ENCODE data around the gene NAV2.

The NAV2 gene

DNA sequence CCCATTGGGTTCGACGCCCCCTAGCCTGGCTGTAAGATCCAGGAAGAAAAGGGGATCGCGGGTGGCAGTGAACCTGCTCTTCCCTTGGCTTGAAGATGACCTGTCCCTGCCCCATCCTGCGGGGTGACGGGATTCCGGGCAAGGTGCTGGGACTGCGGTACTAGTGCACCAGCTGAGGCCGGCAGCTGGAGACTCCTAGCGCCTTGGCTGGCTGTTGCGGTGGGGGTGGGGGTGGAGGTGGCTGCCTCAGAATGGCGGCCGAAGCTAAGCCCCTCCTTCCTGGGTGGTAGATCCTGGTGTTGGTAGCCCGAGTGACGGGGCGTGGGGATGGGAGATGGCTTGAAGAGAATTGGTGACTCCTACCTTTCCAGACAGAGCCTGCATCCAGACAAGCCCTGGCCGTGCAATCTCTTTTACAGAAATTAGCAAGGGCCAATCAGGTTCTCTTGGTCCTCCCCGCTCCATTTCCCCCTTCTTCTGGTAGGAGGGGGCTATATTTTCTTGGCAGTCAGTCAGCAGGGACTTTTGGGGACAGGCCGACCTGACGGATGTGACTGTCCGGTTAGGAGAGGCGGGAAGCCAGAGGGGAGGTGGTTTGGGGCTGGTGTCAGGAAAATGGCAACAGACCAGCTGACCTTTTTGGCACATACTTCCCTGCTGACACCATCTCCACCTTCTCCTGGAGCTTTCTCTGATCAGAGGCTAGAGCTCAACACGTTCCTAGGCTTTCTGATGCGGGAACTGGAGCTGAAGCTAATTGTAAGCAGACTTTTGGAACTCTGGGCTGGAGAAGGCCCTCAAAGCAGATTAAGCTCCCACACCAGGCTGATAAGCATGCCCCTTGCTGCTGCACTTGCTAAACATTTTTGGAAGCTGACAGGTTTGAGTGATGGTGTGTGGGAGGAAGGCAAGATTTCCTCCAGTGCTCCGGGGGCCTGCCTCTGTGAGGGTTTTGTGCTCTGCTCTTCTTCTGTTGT, 2.0 kb downstream of the NAV2 start:
- no peak for DNase-seq
- TF ChIP-seq GATA1 (IDR thresholded peaks at IDR 0.05; ENCODE audit: low read depth, low read length) (no peak), POLR2A (IDR thresholded peaks at IDR 0.05; ENCODE audit: low read length) (no peak)

DNA sequence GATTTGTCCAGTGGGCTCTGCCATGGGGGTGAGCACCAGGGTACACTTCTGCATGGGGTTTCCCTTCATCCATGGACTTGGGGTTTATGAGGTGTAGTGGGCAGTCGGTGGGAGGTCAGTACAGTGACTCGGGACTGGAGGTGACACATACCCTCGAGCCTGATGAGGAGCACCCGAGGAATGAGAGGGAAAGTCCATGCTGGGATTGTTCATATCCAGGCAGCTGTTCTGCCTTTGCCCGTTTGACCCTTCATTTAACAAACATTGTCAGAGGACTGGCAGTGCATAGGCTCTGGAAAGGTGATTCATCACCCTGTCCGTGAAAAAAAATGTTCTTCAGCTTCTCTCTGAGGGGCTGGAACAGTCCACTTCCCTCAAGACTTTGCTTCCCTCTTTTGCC, 2.7 kb downstream of the NAV2 start:
- TF ChIP-seq GATA1 (IDR thresholded peaks at IDR 0.05; ENCODE audit: low read depth, low read length) (no peak), POLR2A (IDR thresholded peaks at IDR 0.05; ENCODE audit: low read length) (no peak)
- DNase-seq = no peak

DNA sequence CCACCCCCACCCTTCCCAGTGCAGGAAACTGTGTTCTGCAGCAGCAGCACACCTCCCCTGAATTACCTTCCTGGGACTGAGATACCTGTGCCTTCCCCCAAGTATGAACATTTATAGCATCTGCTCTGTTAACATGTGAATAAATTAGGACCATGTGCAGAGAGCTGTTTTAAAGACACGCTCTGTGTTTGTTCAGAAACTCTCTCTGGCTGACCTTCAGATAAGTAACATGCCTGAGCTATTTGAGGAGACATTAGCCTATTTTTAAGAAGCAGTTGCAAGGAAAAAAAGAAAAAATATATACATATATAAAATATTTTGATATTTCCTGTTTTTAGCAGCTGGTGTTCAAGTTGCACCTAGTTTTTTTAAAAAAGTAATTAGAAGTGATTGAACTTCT, 5.4 kb downstream of the NAV2 start:
- no peak for DNase-seq
- no peak for TF ChIP-seq POLR2A (IDR thresholded peaks at IDR 0.05; ENCODE audit: low read length)
- no peak for TF ChIP-seq GATA1 (IDR thresholded peaks at IDR 0.05; ENCODE audit: low read depth, low read length)

DNA sequence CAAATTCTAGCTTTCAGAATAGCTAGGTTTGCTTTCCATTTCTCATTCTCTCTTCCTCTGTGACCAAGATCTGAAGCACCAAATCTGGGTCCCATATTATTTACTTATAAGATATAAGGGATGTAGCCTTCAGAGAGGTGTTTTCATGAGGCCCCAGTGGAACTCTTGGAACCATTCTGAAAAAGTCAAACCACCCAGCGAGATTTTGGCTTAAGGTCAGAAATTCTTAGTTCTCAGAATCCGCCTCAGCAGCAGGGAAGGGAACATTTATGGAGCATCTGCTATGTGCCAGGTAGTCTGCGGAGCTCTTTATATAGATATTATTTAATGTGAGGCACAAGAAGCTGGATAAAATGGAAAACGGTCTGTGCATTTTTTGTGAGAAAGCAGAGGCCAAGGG, 6.3 kb downstream of the NAV2 start:
- no peak for DNase-seq
- TF ChIP-seq GATA1 (IDR thresholded peaks at IDR 0.05; ENCODE audit: low read depth, low read length) (no peak), POLR2A (IDR thresholded peaks at IDR 0.05; ENCODE audit: low read length) (no peak)

DNA sequence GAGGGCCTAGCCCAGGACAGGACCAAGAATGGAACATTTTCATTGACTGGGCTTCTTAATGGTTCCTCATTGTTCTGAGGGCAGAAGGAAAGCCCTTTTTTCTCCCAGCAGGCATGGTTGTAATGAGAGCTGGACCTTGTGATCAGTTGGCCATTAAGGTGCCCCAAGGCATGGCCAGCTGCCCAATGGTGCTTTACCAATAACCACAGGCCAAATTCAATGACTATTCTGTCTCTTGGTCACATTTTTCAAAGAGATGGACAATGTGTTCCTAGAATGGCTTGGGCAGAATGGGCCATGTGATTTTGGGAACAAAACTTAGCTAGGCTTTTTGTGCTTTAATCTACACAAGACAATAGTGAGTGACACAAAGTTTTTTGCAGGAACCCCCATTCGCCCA, 7.3 kb downstream of the NAV2 start:
- no peak for DNase-seq
- TF ChIP-seq GATA1 (IDR thresholded peaks at IDR 0.05; ENCODE audit: low read depth, low read length) (no peak), POLR2A (IDR thresholded peaks at IDR 0.05; ENCODE audit: low read length) (no peak)

DNA sequence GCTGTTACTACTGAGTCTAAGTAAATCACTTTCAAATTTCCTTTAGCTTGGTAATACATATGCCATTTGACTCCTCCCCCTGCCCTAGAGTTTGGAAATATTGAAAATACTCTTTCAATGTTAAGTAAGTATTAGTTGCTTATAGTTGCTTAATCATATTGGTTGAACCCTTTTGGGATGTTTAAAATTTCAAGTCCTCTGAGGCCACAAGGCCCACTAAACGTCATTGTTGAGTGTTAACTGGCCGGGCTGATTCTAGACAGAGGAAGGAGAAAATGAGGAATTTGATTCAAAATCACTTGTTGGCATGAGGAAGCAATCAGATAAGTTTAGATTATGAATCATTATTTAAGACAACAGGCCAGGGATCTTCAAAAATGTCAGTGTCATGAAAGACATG, 8.5 kb downstream of the NAV2 start:
- no peak for DNase-seq

DNA sequence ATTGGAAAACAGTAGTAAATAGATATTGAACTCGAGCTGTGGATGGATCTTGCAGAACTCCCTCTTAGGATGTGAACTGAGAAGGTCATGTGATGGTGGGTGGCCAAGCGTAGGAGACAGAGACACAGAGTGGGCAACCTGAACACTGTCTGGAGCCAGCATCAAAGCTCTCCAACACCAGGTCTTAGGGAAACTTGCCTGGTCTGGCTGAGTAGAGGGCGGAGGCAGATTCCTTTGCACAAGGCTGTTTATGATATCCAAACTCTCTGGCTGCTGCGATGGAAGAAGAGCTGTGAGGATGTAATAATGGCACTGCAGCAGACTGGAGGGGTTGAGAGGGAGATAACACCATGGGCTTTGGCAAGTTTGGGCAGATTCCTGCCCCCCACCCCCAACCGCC, 10.1 kb downstream of the NAV2 start:
- TF ChIP-seq POLR2A (IDR thresholded peaks at IDR 0.05; ENCODE audit: low read length) = no peak
- TF ChIP-seq GATA1 (IDR thresholded peaks at IDR 0.05; ENCODE audit: low read depth, low read length) = no peak
- DNase-seq = no peak

More for the DNA sequence above, 8.5 kb downstream of the NAV2 start:
- TF ChIP-seq GATA1 (IDR thresholded peaks at IDR 0.05; ENCODE audit: low read depth, low read length) (no peak), POLR2A (IDR thresholded peaks at IDR 0.05; ENCODE audit: low read length) (no peak)

DNA sequence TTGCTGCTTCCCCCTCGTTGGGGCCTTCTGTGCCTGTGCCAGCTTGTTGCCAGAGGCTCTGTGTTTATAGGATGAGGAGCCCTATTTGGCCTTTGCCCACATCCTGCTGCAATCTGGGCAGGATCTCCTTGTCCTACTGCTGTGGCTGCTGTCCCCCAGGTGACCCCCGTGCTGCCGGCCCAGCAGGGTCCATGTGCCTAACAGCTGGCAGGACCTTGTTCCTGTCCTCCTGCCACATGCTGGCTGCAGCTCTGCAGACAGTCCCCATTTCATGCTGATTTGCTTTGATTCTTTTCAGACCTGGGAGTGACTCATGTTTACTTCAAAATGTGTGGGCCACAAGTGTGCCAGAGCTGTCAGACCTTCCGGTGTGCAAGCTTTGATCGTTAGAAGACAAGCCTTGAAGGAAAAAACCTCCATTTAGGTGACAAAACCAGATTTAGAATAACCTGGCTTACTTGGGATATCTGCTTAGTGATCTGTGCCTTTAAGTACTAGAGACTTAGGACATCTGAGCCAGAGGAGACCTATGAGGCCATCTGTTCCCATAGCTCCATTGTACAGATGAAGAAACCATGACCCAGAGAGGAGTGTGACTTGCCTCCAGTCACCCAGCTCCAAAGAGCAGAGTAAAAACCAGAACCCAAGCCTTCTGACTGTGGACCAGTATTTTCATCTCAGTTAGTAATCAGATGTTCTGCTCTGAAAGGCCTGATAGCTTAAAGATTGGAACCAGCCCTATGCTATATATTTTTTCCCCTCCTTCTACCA, 11.1 kb downstream of the NAV2 start:
- TF ChIP-seq POLR2A (IDR thresholded peaks at IDR 0.05; ENCODE audit: low read length) (no peak), GATA1 (IDR thresholded peaks at IDR 0.05; ENCODE audit: low read depth, low read length) (no peak)
- no peak for DNase-seq

DNA sequence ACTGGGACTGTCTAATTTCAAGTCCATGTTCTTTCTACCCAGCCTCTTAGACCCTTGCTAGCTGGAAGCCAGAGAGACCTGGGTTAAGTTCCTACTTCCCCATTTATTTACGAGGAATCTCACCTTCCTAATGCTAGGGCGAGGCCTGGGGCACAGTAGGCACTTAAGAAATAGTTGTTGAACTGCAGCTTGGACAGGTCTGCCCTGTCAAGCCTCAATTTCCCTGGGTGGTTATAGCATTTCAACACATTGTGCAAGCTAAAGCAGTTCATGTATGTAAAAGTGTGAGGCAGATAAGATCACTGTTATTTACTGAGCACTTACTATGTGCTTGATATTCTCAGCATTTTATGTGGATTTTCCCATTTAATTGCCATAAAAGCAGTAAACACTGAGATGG, 12.1 kb downstream of the NAV2 start:
- DNase-seq = no peak
- TF ChIP-seq GATA1 (IDR thresholded peaks at IDR 0.05; ENCODE audit: low read depth, low read length) = no peak
- TF ChIP-seq POLR2A (IDR thresholded peaks at IDR 0.05; ENCODE audit: low read length) = no peak

DNA sequence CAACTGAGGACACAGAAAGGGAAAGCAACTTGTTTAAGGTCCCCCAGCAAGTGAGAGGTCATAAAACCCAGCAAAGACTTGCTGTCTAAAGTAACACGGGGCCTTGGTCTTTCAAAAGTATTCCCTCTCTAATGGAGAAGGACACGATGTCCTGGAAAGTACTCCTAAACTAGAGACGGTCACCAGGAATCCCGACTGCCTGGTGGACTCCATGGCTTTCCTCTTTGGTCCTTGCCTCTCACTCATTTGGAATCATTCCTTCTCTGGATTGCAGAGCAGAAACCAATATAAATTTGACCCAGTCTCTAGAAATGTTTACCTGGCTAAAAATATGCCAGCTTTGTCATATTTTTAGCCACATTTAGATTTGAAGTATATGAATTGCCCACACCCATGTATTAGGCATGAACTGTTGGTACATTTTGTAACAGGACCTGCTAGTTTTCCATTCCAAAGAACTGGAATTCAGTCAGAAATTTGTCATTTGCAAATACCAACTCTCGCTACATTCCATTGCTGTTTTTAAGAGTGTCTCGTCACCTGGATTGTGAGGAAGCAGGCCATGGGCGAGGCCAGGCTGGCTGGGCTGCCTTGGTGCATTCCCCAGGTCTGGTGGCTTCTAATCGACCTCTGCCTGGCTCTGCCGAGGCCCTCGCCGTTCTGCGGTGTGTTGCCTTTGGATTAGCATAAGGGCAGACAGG, 12.9 kb downstream of the NAV2 start:
- TF ChIP-seq GATA1 (IDR thresholded peaks at IDR 0.05; ENCODE audit: low read depth, low read length) (no peak), POLR2A (IDR thresholded peaks at IDR 0.05; ENCODE audit: low read length) (no peak)
- DNase-seq = no peak

DNA sequence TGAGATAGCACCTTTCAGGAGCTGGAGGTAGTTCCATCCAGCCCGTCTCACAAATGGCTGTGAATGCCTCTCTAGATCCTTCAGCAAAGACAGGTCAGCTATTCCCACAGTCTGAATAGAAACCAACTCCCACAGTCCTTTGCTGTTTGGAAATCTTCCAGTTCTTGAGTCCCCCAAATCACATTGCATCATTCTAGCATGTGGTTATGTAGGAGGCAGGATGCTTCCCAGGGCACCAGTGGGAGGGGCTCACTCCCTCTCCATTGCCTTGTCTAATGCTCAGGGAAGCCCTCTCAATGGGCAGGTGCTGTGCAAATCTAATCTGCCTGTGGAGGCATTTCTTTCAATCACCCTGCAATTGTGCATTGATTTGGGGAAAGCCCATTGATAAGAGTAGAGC, 14.6 kb downstream of the NAV2 start:
- DNase-seq = no peak
- TF ChIP-seq POLR2A (IDR thresholded peaks at IDR 0.05; ENCODE audit: low read length) (no peak), GATA1 (IDR thresholded peaks at IDR 0.05; ENCODE audit: low read depth, low read length) (no peak)

DNA sequence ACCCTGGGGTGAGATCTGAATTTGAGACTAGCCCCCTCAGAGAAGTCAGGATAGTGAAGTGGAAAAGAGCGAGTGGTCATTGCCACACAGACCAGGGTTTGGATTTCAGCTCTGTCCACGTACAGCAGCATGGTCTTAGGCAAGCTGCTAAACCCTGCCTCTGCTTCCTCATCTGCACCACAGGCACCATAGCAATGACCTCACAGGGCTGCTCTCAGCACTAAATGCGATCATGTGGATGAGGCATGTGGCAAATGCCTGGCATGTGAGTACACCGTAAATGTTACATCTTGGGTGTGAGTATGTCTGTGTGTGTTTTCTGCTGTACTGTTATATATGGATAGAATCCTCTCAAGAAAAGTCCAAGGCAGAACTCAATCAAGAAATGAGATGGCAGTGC, 15.8 kb downstream of the NAV2 start:
- no peak for TF ChIP-seq GATA1 (IDR thresholded peaks at IDR 0.05; ENCODE audit: low read depth, low read length)
- no peak for TF ChIP-seq POLR2A (IDR thresholded peaks at IDR 0.05; ENCODE audit: low read length)
- DNase-seq = no peak

DNA sequence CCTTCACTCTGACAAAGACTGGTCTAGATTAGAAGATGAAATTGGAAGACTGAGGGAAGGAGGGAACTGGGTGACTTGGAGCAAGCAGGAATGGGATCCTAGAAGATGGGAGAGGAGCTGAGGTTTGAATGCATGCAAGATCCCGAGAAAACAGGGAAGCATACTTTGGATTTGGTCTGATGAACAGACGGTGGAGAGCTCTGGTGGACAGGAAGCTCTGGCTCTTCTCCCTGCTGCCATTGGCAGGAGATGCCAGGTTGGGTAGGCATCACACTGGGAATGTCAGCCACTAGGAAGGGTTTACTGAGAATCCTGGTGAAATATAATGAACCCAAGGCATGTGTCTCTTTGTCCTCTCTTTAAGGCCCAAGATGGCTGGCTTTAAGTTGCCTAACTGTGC, 16.5 kb downstream of the NAV2 start:
- DNase-seq = no peak
- TF ChIP-seq GATA1 (IDR thresholded peaks at IDR 0.05; ENCODE audit: low read depth, low read length) = no peak
- no peak for TF ChIP-seq POLR2A (IDR thresholded peaks at IDR 0.05; ENCODE audit: low read length)

DNA sequence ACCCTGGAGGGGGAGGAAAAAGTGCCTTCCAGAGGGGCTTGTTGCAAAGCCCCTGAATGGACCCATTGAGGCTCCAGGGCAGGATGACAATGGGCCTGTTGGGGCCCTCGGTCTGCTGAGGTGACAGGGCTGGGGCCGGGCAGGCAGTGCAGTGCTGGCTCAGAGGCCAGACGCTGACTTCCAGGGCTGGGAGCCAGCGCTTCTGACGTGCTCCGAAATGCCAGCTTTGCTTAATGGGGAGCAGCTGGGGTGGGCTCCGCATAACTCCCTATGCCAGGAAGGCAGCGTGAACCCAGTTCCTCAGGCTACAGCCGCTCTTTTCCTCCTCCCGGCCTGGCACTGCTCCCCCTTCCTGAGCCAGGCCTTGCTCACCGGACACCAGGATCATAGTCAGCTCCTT, 17.7 kb downstream of the NAV2 start:
- DNase-seq = no peak
- TF ChIP-seq POLR2A (IDR thresholded peaks at IDR 0.05; ENCODE audit: low read length) = no peak
- no peak for TF ChIP-seq GATA1 (IDR thresholded peaks at IDR 0.05; ENCODE audit: low read depth, low read length)

Measured in erythroblast (primary cell).